ENCODE data around the gene C1orf116.

- no peak for TF ChIP-seq CTCF (IDR thresholded peaks at IDR 0.05)
- no peak for TF ChIP-seq POLR2A (IDR thresholded peaks at IDR 0.05)
Measured at GRCh38 chr1:207078578-207079132, 46.1 kb upstream of the C1orf116 start.
